Eye (tissue), 1 donor: Measurements from ENCODE around the gene SLC25A1.
A peak's percentile ranks its signal among the peaks of the same experiment; 100 is the strongest.
"Not testable (repeated sequence)": the region's sequence is repeated elsewhere in the genome, so short reads cannot be mapped to it uniquely, and the experiment has no call there.

Experiments
- DNase-seq: peaks from one replicate; pipeline ENCODE4 v3.0.0-alpha.2; 2015

SLC25A1 gene

GRCh38 chr22:19158649-19159048, 19.9 kb downstream of the SLC25A1 start:
- not testable (repeated sequence) for DNase-seq

GRCh38 chr22:19156109-19156508, 22.4 kb downstream of the SLC25A1 start:
- not testable (repeated sequence) for DNase-seq

- DNase-seq: no peak
Observed at GRCh38 chr22:19152942-19153883, 25.3 kb downstream of the SLC25A1 start.

- DNase-seq: no peak
Observed at GRCh38 chr22:19151329-19152191, 27.0 kb downstream of the SLC25A1 start.

- DNase-seq: no peak
Observed at GRCh38 chr22:19150482-19151328, 27.8 kb downstream of the SLC25A1 start.

GRCh38 chr22:19149991-19150390, 28.5 kb downstream of the SLC25A1 start, which contains the start of gene GSC2:
Gene GSC2, minus strand, starts transcription at chr22:19150292. Its CDS starts 9 bp downstream, at chr22:19150283.
- DNase-seq: no peak

GRCh38 chr22:19149047-19149883, 29.3 kb downstream of the SLC25A1 start:
- peak; percentile 43 for DNase-seq

GRCh38 chr22:19148417-19149046, 30.0 kb downstream of the SLC25A1 start:
- no peak for DNase-seq

GRCh38 chr22:19147195-19147780, 31.2 kb downstream of the SLC25A1 start:
- no peak for DNase-seq

GRCh38 chr22:19146215-19146968, 32.1 kb downstream of the SLC25A1 start:
- no peak for DNase-seq

- DNase-seq: no peak
Observed at GRCh38 chr22:19143967-19144400, 34.6 kb downstream of the SLC25A1 start.

GRCh38 chr22:19143212-19143611, 35.3 kb downstream of the SLC25A1 start:
- no peak for DNase-seq

- DNase-seq: no peak
Observed at GRCh38 chr22:19142394-19142793, 36.1 kb downstream of the SLC25A1 start.

- DNase-seq: no peak
Observed at GRCh38 chr22:19139974-19140373, 38.6 kb downstream of the SLC25A1 start.

- DNase-seq: no peak
Observed at GRCh38 chr22:19139001-19139356, 39.6 kb downstream of the SLC25A1 start.

GRCh38 chr22:19138217-19139000, 40.1 kb downstream of the SLC25A1 start:
- DNase-seq: no peak

- no peak for DNase-seq
Observed at GRCh38 chr22:19137384-19138216, 40.9 kb downstream of the SLC25A1 start.

- DNase-seq: no peak
Observed at GRCh38 chr22:19136915-19137314, 41.6 kb downstream of the SLC25A1 start.
